GM21447 (cell line): ENCODE data around the gene NPTX1.

Source experiments
- ATAC-seq: cut with Tn5 transposase; IDR thresholded peaks from one replicate; pipeline ENCODE4 v1.9.1; 2021; ENCODE audit not compliant: unreplicated experiment

Gene NPTX1

DNA sequence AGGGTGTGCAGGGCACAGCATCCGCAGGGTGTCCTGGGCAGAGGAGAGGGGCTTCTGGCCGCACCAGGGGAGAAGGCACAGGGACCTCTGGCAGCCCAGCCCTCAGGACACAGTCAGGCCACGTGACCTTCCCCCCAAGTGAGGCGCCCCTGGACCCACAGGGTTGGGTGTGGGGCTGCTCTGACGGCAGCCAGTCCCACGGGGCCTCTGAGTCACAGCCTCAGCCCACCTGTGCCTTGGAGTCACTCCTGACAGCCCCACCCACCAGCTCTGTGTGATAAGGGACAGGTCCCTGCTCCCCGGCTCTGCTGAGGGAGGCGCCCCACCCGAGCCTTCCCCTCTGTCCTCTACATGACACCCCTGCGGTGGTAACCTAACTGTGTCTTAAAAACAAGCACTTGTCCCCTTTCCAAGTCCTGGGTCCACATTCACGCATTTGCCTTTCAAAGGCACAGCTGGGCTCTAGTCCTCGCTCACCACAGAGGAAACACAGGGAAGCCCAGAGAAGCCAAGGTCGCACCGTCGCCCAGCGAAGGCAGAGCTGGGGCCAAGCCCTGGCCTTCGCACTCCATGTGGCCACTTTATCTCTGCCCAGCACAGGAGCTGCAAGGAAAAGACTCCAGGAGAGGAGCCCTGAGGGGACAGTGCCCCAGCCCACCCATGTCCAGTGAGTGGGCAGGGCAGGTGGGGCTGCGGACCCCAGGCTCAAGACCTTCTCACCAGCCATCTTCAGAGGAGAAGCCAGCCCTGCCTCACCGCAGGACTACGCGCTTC lies 5.1 kb upstream of the NPTX1 start:
- ATAC-seq: no peak

DNA sequence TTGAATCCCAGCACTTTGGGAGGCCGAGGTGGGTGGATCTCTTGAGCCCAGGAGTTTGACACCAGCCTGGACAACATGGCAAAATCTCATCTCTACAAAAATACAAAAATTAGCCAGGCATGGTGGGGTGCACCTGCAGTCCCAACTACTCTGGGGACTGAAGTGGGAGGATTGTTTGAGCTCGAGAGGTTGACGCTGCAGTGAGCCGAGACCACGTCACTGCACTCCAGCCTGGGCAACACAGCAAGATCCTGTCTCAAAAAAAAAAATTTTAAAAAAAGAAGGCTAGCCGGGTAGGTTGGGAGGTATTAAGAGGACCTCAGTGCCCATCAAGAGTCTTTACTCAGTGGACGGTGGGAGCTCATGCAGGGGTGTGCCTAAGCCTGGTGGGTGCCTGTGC lies 3.8 kb upstream of the NPTX1 start:
- no peak for ATAC-seq

DNA sequence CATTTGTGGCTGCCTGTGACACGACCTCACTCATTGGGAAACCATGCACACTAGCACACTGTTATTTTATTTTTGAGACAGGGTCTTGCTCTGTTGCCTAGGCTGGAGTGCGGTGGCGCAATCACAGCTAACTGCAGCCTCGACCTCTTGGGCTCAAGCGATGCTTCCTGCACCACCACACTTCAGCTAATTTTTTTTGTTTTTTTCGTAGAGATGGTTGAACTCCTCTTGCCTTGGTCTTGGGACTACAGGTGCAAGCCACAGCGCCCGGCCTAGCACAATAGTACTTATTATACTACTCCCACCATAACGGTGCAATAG lies 2.8 kb upstream of the NPTX1 start:
- ATAC-seq: no peak

DNA sequence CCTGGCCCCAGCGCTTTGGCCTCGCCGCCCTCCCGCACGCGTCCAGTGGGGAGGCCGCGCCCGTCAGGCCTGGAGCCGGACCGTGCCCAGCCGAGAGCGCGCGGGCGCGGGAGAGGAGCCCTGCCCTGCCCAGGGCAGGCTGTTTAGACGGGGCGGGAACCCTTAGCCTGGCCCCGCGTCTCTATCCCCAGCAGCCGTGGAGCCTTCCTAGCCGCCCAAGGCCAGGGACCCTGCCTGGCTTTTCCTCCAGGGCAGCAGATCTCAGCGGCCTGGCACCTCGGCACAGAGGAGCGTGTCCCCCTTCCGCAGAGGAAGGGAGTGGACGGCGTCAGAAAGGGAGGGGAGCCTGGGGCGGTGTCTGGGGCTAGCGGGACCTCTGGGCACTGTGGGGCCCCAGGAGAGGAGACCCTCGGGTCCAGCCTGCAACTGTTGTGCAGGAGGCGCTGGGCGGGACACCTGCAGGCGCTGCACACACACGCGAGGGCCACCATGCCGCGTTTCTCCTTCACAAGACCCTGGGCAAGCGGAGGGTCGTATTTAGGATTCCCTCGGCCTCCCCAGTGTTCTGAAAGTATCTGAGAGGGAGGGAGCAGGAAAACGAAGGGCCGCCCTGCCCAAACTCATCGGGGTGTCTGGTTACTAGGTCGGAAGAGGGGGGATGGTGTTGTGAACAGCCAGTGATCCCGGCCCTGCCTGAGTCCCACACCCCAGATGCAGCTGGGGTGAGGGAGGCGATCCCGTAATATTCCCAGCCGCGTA lies 2.3 kb upstream of the NPTX1 start:
- no peak for ATAC-seq

DNA sequence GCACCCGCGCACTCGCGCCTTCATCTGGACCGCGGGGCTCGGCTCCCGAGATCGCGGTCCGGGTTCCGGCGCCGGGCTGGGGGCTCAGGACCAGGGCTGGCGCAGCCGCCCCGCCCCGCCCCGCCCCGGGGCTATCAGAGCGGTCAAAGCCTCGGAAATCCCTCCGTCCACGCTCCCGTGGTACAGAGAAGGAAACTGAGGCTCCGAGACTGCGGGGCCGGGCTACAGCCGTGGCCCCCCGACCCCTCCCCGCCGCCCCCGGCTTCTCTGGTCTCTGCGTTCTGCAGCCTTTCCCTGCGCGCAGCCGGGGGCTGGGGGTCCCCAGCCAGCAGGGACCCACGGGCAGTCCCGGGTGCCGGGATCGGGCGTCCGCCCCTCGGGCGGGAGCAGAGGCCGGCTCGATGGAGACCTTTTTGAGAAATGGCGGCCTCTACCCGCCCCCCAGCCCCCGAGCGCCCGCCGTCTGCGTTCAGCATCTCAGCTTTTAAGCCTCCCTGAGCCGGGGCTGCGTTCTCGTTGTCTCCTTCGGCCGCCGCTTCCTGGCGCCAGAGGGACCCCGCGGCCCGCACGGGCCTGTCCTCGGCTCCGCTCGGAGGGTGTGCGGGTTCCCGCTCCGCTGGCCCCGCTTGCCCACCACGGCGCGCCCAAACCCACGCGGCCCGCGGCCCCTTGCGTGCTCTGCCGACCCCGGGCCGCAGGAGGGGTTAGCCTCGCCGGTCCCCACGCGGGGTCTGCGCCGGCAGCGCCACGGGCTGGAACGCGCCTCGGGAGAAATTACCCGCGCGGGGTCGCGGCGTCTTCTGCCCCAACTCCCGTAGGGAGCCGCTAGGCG lies 1.5 kb upstream of the NPTX1 start:
- no peak for ATAC-seq

DNA sequence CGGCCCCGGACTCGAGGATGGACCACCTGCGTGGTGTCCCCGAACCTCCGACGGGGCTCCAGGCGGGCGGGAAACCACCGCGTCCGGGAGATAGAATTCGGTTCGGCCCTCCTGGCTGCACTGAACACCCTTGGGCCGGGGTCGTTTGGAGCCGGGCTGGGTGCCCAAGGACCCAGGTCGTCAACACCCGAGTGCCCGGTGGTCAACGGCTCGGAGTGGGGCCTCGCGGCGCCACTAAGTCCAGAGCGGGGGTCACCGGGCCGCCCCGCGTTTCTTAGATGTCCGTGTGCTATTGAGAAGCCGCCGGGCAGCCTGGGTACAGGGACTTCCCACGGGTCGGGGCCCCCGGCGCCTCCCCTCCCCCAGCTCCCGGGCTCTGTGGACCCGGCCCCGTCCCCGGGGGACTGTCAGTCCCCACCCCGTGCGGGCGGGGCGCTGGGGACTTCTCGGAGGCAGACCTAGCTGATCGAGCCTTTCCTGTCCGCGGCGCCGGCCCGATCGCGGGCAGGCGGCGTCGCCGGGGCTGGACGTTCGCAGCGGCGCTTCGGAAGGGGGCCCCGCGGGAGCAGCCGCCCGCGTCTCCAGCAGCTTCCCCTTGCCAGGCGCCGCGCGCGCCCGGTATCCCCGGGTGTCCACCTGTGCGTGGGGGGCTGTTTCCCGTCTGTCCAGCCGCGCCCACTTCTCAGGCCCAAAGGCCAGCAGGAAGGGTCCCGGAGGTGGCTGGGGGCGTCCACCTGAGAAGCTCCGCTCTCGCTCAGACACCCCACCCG lies 655 bp upstream of the NPTX1 start:
- ATAC-seq: no peak

DNA sequence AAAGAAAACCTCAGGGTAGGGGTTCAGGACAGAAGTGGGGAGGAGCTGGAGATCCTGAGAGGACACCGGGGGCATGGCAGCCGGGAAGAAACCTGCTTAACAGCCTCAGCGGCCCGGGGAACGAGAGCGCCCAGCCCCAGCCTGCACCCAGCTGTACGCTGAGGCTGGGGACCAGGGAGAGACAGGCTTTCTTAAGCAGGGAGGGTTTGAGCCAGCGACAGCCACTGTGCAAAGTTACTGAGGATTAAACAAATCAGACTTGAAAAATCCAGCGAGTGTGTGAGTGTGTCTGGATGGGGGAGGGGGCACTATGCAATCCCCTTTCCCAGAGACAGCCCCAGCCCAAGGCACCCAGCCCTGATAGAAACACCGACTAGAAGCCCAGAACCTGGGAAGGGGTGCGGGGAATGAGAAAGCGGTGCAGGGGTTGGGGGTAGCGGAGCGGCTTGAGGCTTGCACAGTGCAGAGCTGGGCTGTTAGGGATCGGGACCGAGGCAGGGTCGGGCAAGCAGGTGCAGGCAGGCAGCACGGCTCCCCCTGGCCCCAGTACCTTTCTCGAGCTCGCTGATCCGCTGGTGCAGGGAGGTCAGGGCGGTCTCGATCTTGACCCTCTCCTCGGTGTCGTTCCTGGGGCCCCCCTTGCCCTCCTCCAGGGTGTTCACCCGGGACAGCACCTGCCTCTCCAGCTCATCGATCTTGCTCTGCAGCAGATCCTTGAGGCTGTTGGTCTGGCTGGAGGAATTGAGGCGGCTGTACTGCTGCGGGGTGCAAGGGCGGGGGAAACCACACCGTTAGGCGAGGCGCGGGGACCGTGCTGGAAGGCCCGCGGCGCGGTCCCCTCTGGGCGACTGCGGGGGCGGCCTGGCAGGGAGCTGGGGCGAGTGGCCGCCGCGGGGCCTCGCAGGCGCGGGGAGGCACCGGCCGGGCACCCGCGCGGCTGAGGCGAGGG lies 1.2 kb downstream of the NPTX1 start:
- no peak for ATAC-seq

DNA sequence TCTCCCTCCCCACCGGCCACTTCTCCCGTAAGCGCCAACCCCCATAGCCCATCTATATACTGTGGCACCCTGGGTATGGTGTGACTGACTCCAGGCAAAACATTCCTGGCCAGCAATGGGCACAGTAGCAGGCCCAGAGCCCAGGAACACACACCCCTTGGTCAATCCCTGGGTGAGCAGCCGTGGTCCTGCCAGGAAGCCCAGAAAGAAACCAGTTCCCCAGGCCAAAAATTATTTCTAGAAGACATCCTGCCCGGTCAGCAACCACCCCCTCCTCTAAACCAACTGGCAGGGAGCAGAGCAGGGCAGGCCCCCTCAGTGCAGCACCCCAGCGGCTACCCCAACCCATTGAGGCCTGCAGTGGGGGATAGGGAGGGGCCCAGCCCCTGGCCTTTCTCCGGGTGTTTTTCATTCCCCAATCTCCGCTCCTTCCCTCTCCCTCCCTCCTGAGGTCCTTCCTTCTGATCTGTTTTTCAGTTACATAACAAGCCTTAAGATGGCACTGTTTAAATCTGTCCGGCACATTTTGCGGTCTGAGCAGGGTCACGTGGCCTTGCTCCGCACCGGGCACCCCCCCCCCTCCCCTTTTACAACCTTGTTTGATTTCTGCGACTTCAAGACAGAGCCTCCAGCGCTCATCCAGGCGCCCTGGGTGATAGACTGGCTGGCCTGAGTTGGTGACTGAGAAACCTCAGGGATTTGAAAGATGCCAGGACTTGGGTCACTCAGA lies 2.0 kb downstream of the NPTX1 start:
- no peak for ATAC-seq

DNA sequence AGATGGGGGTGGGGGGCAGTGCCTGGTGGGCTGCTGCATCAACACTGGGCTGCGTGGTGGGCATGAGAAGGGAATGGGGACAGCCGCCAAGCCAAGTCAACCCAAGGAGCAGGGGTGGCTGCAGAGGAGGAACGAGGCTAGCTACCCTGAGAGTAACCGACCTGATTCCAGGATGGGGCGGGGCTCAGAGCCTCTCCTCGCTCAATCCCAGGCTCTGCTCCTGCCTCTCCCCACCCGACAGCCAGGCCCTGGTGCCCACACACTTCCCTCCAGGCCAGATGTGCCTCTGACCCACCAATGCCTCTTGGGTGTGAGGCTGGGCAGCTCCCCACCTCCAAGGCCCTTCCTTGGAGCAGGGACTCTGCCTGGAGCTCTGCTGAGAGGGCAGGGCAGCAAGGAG lies 2.7 kb downstream of the NPTX1 start:
- no peak for ATAC-seq

DNA sequence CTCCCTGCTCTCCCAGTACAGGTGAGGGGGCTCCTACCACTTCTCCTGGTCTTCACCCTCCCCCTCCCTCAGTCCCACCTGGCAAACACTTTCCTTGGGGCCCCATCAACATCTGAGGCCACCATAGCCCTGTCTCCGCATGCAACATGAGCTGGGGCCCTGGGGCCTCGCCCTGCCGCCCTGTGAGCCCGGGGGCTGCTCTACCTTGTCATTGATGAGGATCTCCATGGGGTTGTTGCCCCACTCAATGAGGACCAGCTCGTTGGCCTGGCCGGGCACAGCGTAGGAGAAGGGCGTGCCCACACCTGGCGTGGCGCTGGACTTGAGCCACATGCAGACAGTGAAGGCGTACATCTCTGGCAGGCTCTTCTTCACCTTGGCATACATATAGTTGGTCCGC lies 3.4 kb downstream of the NPTX1 start:
- no peak for ATAC-seq

DNA sequence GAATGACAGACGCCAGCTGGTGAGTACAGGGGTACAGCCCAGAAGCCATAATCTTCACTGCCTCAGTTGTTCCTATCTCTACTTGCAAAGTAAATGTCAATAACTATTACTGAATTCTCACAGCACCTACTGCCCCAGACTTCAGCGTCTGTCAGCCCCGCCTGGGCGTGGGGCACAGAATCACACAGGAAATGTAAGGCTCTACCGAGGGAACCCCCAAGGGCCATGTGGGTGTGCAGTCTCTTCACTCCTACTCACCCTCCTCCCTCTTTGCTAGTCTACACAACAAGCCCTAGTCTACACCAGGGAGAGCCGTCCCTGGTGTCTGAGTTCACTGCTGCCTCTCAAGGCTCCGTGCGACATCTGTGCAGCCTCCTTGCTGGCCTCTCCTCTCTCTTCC lies 4.5 kb downstream of the NPTX1 start:
- ATAC-seq: no peak

DNA sequence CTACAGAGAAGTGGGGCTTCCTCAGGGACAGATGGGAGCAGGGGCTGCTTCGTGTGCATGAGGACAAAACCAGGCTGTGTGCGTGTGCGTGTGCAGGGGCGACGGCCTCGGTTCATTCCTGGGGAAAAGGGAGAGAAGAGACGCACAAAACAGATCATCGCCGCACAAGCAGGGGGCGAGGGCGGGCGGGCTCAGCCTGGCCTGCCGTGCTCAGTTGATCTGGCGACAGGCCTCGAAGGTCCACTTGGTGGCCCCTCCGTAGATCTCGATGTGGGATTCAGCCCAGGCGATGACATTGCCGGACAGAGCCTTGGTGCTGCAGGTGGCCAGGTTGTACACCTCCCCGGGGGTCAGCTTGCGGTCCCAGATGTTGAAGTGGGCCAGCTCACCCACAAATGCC lies 5.8 kb downstream of the NPTX1 start:
- ATAC-seq: no peak

DNA sequence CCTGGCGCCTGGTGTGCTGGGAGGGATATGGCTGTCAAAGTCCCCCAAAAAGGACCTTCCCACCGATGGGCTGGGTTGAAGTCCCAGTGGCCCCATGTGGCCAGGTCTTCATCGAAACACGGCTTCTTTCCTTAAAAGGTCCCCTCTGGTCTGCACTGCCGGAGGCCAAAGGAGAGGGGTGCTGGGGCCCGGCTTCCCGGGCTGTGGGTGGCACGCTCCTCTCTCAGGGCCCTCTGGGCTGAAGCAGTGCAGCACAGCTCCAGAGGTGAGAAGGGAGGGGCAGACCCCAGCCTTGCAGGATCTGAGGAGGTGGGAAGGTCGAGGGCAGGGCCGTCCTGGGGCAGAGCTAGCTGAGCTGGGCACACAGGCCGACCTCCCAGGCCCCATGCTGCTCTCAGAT lies 6.7 kb downstream of the NPTX1 start:
- ATAC-seq: no peak

DNA sequence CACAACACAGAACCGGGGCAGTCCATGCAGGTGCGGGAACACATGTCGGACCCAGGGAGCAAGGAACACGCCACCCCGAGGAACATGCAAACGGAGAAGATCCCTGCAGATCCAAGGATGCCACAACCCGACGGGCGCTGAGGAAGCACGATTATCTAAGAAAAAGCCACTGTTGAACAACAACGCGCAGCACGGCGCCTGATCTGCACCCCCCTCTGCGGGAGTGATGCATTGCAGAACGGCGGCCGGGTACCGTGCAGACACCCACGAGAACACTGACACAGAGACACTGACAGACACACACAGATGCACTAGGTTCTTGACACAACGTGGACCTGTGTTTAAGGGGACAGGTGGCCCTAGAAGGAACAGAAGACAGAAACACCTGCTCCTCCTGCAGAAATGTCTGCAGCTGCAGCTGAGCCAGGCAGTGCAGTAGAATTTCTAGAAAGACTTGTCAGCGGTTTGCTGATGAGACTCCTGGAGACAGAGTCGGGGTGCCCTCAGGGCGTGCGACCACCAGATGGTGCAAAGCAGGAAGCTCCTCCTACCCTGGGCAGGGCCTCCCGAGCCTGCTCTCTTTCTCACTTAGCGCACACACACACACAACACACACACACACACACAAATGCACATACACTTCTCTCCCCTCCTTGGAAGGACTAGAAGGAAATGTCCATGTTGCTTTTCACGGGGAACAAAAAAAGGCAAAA lies 7.5 kb downstream of the NPTX1 start:
- no peak for ATAC-seq

DNA sequence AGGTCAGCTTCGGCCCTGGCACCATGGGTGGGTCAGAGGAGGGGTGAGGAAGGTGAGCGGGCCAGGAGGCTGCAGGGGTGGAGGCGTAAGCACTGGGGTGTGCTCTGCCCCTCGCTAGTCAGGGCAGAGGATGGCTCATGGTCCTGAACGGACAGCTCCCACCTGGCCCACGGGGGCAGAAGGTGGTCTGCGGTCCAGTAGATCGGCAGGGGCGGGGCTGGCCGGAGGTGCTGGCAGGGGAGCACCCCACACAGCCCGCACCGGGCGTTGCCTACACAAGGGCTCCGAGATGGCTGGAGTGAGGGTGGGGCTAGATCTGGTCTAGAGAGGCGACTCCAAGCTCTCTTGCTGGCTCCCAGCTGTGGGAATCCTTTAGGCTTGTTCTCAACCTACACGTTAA lies 8.2 kb downstream of the NPTX1 start:
- no peak for ATAC-seq

DNA sequence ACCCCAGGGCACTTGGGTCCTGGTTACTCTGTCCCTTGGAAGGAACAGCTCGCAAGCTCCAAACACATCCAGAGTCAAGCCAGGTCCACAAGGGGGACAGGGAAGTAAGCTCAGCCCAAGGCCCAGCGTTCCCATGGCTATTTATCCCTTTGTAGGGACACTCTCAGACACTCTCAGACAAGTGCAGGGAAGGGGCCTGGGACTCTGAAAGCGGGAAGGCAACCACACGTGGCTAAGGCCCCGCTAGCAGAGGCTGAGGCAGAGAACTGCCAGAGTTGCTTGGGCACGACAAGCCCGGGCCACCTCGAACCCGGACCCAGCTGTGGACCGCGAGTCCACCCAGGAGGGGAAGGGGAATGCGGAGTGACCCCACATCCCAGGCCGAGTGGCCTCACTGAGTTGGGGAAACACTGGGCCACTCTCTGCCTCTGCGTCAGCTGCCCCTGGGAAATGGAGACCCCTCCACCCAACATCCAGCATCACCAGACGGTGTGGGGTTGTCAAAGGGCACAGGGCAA lies 10.2 kb downstream of the NPTX1 start:
- ATAC-seq: no peak

DNA sequence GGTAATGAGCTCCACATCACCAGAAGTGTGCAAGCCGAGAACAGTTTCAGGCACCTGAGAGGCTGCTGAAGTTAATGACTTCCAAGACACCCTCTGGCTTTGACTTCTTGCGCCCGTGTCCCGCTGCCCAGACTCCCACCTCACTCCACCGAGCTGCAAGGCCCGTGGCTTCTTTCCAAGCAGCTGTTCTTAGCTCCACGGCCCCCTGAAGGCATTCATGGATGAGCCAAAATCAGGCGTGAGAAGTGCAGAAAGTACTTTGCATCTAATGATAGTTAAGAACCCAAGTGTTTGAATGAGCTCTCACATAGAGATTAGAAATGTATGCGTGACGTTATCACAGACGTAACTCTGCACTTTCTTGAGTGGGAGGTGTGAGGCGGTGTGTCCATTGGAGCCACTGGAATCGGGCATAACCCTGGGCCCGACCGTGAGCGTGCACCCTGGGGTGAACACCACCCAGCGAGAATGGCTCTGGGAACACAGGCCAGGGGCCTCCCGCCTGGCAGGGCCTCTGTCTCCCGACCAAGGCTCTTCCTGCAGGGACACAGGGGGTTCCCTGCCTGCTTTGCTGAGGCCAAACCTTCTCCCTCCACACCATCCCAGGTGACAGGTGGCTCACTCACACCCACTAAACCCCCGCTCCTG lies 11.0 kb downstream of the NPTX1 start:
- no peak for ATAC-seq

DNA sequence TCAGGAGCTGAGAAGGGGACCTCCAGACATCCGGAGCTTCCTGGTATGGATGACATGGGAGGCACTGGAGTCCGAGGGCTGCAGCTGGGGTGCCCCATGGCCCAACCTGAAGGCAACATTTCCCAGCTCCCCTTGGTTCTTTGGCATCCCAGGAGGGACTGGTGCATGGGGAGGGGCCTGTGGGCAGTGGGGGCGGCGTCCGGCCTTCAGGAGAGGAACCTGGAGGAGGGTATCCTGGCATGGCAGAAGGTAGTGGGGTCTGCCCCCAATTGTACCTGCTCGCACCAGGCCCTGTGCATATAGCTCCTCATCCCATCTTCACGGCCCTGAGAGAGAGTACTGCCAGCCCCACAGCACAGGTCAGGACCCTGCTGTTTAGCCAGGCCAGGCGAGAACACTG lies 11.9 kb downstream of the NPTX1 start:
- ATAC-seq: no peak
